ENCODE measurements around the gene ACSS2.
A peak's percentile ranks its signal among the peaks of the same experiment; 100 is the strongest.

ACSS2 gene

DNA sequence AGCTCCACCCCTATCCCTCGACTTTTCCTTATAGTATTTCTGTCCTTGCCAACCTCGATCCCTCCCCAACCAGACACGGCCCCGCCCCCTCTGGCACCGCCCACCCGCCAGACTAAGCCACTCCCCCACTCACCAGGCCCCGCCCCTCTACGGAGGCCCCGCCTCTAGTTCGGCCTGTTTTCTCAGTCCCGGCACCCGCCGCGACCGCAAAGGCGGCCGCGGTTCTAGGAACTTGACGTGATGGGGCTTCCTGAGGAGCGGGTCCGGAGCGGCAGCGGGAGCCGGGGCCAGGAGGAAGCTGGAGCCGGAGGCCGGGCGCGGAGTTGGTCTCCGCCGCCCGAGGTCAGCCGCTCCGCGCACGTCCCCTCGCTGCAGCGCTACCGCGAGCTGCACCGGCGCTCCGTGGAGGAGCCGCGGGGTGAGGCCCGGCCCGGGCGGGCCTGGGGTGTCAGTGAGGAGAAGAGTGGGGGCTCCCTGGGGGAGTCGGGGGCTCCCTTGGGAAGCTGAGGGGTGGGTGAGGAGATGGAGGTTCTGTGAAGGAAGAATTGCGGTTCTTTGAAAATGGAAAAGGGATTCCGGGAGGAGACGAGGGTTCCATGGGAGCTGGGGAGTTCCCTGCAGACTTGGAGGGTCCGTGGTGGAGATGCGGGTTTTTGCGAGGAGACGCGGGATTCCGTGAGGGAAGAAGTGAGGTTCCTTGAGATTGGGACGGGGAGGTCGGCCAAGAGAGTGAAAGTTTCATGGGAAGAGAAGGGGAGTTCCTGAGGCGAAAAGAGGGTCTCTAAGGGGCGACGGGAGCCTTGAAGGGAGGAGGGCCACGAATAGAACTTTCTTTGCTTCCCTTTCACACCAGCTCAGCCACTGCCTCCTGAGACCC is at the start of gene ACSS2:
Gene ACSS2 (plus strand): TSS at position 207 of the 877 bp plus-strand sequence. CDS start 34 bp downstream, at position 241.
- DNase-seq: no peak

DNA sequence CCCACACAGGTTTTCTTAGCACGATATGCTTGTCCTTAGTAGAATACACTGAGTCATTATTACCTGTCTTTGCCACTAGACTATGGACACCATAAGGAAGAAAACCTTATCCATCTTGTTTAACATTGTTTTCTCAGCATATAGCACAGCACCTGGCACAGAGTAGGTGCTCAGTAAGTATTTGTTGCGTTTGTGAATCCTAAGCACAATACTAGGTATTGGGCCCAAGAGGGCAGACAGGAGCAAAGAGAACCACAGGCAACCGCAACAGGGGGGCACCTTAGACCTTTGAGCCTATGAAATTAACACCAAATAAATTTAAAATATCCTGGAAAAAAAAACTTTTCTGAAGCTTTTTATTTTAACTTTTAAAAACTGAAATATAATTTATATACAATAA is 47.2 kb upstream of the ACSS2 start:
- no peak for DNase-seq

GRCh38 chr20:34831936-34832335 is 44.5 kb upstream of the ACSS2 start:
- DNase-seq: peak; percentile 32

GRCh38 chr20:34834459-34834893 is 41.9 kb upstream of the ACSS2 start:
- peak; percentile 52 for DNase-seq

DNA sequence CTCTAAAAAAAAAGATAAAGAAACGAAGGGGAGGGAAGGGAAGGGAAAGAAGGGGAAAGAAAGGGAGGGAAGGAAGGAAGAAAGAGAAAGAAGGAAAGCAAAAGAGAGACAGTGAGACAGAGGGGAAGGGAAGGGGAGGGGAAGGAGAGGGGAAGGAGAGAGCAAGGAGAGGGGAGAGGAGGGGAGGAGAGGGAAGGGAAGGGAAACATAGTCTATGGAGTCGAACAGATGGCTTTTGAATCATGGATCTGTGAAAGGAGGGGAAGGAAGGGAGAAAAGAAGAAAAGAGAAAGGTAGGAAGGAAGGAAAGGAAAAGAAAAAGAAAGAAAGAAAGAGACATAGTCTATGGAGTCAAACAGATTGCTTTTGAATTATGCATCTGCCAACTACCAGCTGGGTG is 34.3 kb upstream of the ACSS2 start:
- no peak for DNase-seq

DNA sequence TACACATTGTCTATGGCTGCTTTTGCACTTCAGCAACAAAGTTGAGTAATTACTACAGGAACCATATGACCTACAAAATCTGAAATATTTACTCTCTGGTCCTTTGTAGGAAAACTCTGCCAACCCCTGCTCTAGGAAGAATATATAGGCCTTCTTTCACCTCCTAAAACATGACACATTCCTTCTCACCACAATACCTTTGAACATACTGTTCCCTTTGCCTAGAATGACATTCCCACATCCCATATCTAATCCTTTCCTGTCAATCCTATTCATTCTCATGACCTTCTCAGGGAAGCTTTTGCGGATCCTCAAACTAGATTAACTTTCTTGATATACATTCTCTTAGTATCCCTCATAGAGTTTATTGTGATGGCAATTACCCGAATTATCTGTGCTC is 33.0 kb upstream of the ACSS2 start:
- DNase-seq: no peak

DNA sequence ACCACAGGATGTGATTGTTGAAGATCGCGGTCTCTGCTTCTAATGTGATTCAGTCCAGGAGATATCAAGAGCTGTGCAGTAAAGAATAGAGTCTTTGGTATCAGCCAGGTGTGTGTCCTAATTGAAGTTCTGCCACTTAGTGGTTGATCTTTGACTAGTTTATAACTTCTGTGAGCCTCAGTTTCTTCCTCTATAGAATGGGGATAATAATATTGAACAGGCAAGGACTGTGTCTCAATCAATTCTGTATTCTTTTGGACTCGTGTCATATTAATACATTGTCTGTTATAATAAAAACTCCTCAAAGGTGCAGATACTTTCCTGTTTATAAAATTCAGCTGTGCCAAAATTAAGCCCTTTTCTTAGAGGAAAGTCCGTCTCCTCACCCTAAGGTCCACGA is 27.8 kb upstream of the ACSS2 start:
- no peak for DNase-seq

GRCh38 chr20:34849778-34850177 is 26.6 kb upstream of the ACSS2 start:
- DNase-seq: no peak

GRCh38 chr20:34850969-34851368 is 25.4 kb upstream of the ACSS2 start:
- DNase-seq: no peak

DNA sequence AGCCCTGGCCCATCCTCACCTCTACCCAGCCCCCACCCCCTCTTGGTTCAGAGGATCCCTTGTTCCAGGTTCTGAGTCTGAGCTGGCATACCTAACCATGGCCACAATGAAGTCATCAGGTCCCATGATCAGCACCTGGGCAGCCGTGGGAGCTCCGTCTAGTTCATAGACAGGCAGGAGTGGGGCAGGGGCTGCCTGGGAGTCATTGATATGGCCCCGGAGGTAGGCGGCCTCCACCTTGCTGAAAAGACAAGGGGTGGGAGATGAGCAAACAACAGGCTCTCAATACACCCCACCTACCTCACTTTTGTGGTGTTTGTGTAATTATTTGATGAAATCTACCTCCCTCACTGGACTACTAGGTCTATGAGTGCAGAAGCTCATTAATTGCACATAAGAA is 24.1 kb upstream of the ACSS2 start:
- no peak for DNase-seq

- no peak for DNase-seq
Measured at GRCh38 chr20:34859367-34859766, 17.0 kb upstream of the ACSS2 start.

- no peak for DNase-seq
Measured at GRCh38 chr20:34859826-34860545, 16.4 kb upstream of the ACSS2 start.

DNA sequence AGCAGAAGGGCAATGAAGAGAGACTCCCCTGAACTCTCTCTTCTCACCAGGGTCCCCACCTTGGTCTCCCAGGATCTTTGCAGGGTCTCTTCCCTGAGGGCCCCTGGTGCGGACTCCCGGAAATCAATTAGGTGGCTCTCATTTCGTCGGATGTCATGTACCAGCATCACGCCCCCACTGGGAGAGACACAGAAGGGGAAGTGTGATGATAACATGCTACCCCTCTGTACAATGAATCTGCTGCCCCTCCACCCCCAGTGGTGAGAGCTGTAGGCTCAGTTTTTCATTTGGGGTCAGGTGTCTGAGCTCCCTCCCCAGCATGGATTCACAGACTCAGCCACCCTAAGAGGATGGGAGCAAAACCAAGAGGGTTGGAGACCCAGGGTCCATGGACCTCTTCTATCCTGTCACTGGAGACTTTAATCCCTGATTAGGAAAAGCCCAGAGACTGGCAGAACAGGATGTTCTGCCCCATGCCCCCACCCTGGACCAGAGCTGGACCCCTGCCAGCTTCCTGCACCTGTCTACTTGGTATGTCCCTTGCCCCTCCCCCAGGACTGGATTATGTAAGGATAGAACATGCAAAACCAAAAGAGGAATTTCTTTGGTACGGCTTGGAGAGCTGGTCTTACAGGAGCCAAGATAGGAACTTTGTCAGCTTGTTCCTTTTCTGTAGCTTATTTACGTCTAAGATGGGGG is 14.9 kb upstream of the ACSS2 start:
- no peak for DNase-seq

DNA sequence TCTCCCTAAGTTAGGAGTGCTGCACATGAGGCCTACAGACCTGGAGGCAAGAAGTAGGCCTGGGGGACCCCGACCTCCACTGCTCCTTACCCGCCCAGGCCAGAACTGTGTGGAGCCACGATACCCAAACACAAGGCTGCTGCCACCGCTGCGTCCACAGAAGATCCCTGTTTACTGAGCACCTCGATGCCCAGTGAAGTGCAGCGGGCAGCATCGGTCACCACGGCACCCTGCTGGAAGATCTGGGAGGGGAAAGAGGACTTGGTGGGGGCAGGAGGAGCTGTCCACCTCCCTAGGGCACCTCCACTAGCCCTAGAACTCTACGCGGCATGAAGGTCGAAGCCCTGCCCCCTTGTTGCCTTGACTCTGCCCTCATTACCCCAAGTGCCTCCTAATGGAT is 13.7 kb upstream of the ACSS2 start:
- no peak for DNase-seq

- DNase-seq: no peak
Measured at GRCh38 chr20:34863421-34863965, 12.9 kb upstream of the ACSS2 start.

DNA sequence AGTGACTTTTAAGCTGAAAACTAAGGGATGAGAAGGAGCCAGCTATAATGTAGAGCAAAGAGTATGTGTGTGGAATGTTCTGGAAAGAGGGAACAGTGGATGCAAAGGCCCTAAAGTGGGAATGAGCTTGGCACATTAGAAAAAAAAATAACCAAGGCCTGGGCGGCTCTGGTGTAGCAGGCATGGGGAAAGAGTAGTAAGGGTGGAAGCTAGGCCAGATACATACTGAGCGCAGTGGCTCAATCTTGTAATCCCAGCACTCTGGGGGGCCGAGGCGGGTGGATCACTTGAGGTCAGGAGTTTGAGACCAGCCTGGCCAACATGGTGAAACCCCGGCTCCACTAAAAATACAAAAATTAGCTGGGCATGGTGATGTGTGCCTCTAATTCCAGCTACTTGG is 12.2 kb upstream of the ACSS2 start:
- no peak for DNase-seq

DNA sequence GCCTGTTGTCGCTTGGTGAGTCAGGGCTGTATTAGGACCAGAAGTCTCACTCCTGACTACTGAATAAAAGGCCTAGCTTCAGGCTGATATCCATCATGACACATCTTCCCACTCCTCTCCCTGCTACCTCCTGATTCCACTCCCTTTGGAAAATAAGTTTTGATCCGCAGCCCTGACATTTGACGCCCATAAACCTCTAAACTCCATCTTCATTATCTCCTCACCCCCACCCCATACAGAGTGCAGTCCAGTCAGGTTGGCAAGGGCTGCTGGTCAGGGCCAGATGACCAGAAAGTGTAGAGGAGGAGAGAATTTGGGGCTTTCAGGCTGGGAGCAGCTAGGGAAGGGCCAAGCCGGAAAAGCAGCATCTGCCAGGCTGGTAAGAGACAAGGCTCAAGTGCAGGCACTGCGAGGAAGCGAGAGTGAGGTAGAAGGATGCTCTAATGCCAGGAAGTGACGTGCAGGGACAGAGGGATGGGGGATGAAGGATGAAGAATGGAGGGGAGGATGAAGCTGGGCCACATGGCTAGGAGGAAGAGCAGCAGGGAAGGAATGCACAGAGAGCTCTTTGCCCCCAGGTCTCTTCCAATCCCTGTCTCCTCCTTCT is 5.0 kb upstream of the ACSS2 start:
- DNase-seq: no peak

- no peak for DNase-seq
Measured at GRCh38 chr20:34871966-34872621, 4.3 kb upstream of the ACSS2 start.

GRCh38 chr20:34872622-34873224 is 3.7 kb upstream of the ACSS2 start, which contains the start of gene GGT7:
GGT7 (minus strand) TSS chr20:34872856; CDS start chr20:34872815, 41 bp downstream.
- peak; percentile 67 for DNase-seq

DNA sequence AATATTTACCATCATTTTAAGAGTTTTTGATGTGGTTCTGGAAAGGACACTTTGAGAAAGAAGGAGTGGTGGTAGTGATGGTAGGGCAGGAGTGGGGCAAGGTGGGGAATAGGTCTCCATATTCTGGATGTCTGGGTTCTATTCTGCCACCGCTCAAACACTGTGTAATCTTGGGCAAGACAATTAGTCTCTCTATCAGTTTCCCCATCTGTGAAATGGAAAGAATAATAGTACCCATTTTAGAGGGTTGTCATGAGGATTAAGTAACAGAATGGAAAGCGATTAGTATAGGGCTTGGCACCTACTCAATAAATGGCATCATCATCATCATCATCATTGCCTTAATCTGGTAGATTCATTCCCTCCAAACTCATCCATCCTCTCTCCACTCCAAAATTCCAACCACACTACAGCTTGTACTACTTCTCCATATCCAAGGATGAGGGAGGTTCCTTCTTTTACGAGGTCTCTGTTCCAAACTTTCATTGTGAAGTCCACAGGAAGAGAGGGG is 2.8 kb upstream of the ACSS2 start:
- DNase-seq: no peak

DNA sequence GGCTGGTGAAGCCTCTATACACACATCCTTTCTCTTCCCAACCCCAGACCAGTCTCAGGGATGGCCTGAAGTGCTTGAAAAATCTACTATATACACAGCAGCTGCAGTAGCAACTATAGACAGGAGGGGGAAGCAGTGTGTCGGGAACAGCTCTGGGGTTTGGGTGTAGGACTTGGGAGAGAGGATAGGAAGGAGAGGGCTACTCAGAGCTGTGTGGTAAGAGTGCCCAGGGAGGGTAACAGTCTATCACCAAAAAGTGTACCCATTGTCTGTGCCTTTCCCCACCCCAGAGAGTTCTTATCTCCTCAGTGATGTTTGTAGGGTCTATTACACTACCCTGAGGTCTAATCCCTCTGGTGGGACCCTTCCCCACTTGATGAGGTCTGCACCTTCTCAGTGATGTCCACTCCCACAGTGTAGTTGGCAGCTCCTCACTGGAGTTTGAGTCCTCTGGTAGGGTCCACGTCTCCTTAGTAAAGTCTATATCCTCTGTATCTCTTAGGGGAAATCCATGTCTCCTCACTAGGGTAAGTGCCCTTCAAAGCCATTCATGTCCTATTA is 2.2 kb upstream of the ACSS2 start:
- peak; percentile 89 for DNase-seq

Data from inflammatory macrophage treated with lipopolysaccharide for 4 hours (primary cell).